ENCODE data around the gene C16orf74.

C16orf74 gene

DNA sequence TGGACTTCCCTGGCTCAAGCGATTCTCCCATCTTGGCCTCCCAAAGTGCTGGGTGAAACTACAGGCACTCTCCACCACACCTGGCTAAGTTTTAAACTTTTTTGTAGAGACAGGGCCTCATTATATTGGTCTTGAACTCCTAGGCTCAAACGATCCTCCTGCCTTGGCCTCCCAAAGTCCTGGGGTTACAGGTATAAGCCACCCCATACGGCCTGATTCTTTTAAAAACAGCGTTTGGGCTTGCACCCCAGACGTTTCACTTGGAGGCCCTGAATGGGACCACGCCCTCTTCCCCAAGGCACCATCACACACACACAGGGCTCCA lies 32.8 kb downstream of the C16orf74 start:
- in situ Hi-C loops (cut with HindIII; ENCODE audit: low pct_unique_long_range_greater_than_20kb, low sequenced_read_pairs): no loop called here
- no peak for DNase-seq (ENCODE audit: low read depth in 1 of 2, low spot score in 1 of 2)
- TF ChIP-seq JUND (IDR thresholded peaks at IDR 0.05; ENCODE audit: low read depth): no peak

- no peak for TF ChIP-seq JUND (IDR thresholded peaks at IDR 0.05; ENCODE audit: low read depth)
- in situ Hi-C loops (cut with HindIII; ENCODE audit: low pct_unique_long_range_greater_than_20kb, low sequenced_read_pairs): no loop called here
- DNase-seq (ENCODE audit: low read depth in 1 of 2, low spot score in 1 of 2): peak; percentile 94 to 97
These were observed 33.3 kb downstream of the C16orf74 start for GRCh38 chr16:85717393-85718152.

- in situ Hi-C loops (cut with HindIII; ENCODE audit: low pct_unique_long_range_greater_than_20kb, low sequenced_read_pairs): no loop called here
- DNase-seq (ENCODE audit: low read depth in 1 of 2, low spot score in 1 of 2): peak in 1 of 2 experiments; percentile 73
- TF ChIP-seq JUND (IDR thresholded peaks at IDR 0.05; ENCODE audit: low read depth): no peak
These were observed 34.2 kb downstream of the C16orf74 start for GRCh38 chr16:85716680-85717038.

- in situ Hi-C loops (cut with HindIII; ENCODE audit: low pct_unique_long_range_greater_than_20kb, low sequenced_read_pairs): no loop called here
- no peak for TF ChIP-seq JUND (IDR thresholded peaks at IDR 0.05; ENCODE audit: low read depth)
- DNase-seq (ENCODE audit: low read depth in 1 of 2, low spot score in 1 of 2): no peak
These were observed 34.7 kb downstream of the C16orf74 start for GRCh38 chr16:85716022-85716679.

- no peak for TF ChIP-seq JUND (IDR thresholded peaks at IDR 0.05; ENCODE audit: low read depth)
- in situ Hi-C loops (cut with HindIII; ENCODE audit: low pct_unique_long_range_greater_than_20kb, low sequenced_read_pairs): no loop called here
- no peak for DNase-seq (ENCODE audit: low read depth in 1 of 2, low spot score in 1 of 2)
These were observed 35.5 kb downstream of the C16orf74 start for GRCh38 chr16:85715169-85716021.

- in situ Hi-C loops (cut with HindIII; ENCODE audit: low pct_unique_long_range_greater_than_20kb, low sequenced_read_pairs): no loop called here
- TF ChIP-seq JUND (IDR thresholded peaks at IDR 0.05; ENCODE audit: low read depth): no peak
- no peak for DNase-seq (ENCODE audit: low read depth in 1 of 2, low spot score in 1 of 2)
These were observed 38.1 kb downstream of the C16orf74 start for GRCh38 chr16:85712801-85713200.

DNA sequence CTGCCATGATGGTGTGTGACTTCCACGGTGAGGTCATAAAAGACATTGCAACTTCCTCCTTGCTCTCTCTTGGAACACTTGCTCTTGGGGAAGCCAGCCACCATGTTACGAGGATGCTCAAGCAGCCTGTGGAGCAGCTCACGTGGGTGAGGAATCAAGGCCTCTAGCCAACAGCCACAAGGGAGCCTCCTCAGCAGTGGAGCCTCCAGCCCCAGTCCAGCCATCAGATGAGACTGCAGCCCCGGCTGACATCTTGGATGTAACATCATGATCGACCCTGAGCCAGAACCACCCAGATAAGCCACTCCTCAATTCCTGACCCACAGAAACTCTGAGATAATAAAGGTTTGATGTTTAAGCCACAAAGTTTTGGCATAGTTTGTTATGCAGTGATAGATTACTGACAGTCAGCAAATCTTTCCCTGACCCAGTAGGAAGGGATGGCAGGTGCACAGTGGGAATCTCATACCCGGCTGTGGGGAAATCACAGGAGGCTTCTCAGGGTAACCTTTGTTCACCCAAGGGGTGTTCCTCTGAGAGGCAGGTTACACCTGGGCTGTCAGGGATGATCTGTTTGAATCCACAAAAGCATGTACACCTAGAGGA lies 38.8 kb downstream of the C16orf74 start:
- in situ Hi-C loops (cut with HindIII; ENCODE audit: low pct_unique_long_range_greater_than_20kb, low sequenced_read_pairs): no loop called here
- no peak for DNase-seq (ENCODE audit: low read depth in 1 of 2, low spot score in 1 of 2)
- no peak for TF ChIP-seq JUND (IDR thresholded peaks at IDR 0.05; ENCODE audit: low read depth)

- no peak for DNase-seq (ENCODE audit: low read depth in 1 of 2, low spot score in 1 of 2)
These were observed 40.2 kb downstream of the C16orf74 start for GRCh38 chr16:85710732-85711131.

DNA sequence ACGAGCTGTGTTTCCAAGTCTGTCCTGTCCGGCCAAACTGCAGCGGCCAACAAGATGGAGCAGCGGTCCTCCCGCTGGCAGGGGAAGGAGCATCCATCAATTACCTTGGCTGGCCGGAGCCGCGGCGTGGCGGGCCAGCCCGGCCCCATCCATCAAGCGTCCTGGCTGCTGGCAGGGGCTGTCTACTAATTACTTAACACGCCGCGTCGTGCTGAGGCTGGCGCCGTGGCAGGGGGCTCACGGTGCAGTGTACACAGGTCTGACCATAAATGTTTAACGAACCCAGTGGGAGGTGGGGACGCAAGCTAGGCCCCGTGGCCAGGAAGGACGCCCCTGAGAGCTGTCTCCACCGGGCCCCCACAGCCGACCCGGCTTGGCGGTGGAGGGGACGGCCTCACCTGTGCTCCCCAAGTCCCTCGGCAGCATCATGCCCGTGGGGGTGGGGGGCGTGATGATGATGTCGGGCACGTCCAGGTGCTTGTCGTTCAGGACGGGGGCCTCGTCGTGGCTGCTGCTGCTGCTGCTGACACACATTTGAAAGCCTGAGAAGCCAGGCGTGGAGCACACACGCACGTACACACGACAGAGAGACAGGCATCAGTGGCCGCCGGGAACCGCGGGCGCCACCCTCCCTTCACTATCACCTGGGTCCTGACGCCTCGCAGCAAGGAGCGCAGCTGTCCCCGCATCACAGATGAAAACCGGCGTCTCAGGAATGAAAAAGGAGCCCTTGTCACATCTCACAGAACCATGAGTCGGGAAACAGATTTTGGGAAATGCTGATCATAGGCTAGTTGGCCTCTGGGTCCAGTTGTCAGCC lies 40.9 kb downstream of the C16orf74 start:
- in situ Hi-C loops (cut with HindIII; ENCODE audit: low pct_unique_long_range_greater_than_20kb, low sequenced_read_pairs): no loop called here

More at GRCh38 chr16:85710732-85711131, 40.2 kb downstream of the C16orf74 start:
- no peak for TF ChIP-seq JUND (IDR thresholded peaks at IDR 0.05; ENCODE audit: low read depth)
- in situ Hi-C loops (cut with HindIII; ENCODE audit: low pct_unique_long_range_greater_than_20kb, low sequenced_read_pairs): no loop called here

GRCh38 chr16:85708338-85708737 lies 42.6 kb downstream of the C16orf74 start:
- in situ Hi-C loops (cut with HindIII; ENCODE audit: low pct_unique_long_range_greater_than_20kb, low sequenced_read_pairs): no loop called here
- no peak for DNase-seq (ENCODE audit: low read depth in 1 of 2, low spot score in 1 of 2)
- TF ChIP-seq JUND (IDR thresholded peaks at IDR 0.05; ENCODE audit: low read depth): no peak

More for the DNA sequence above, 40.9 kb downstream of the C16orf74 start:
- DNase-seq (ENCODE audit: low read depth in 1 of 2, low spot score in 1 of 2): no peak
- TF ChIP-seq JUND (IDR thresholded peaks at IDR 0.05; ENCODE audit: low read depth): no peak

GRCh38 chr16:85707528-85708095 lies 43.3 kb downstream of the C16orf74 start:
- in situ Hi-C loops (cut with HindIII; ENCODE audit: low pct_unique_long_range_greater_than_20kb, low sequenced_read_pairs): no loop called here
- TF ChIP-seq JUND (IDR thresholded peaks at IDR 0.05; ENCODE audit: low read depth): no peak
- DNase-seq (ENCODE audit: low read depth in 1 of 2, low spot score in 1 of 2): peak; percentile 94 to 98
